Stimulated activated CD4-positive, alpha-beta T cell treated with anti-CD3 and anti-CD28 coated beads, TNF-alpha, amount 100 ng/mL, for 24 hours (primary cell): ENCODE measurements around the gene P4HA1.
"Not testable (repeated sequence)": the region's sequence is repeated elsewhere in the genome, so short reads cannot be mapped to it uniquely, and the experiment has no call there.

ENCODE experiments used
- DNase-seq, 3 experiments: peaks; one replicate each; pipeline ENCODE4 v3.0.0-alpha.2; 2020; ENCODE audit warnings: low read depth in 3 of 3

Gene P4HA1

DNA sequence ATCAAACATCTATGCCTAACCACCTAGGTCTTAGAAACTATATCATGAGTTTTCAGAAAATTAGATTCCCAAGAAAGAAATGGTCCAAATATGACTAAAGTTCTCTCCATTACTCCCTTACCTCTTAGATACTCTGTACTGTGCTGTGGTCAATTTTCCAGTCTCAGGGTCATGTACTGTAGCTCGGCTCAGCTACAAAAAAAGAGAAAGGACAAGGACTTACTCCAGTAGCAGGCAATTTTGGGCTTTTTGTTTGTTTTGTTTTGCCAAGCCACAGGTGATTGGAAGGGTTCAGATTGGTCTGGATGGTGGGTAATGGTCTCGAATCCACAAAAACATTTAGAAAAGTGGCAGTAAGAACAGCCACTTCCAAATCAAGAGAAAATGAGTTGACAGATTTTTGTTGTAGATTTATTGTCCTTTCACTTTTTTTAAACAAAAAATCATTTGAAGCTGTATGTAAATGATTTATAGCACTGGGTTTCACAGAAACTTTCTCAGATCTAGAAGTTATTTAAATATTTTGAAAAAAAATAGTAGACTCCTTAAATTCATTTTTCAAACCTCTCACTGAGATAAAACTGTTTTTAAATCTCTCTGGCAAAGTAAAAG lies 52.8 kb downstream of the P4HA1 start:
- DNase-seq: no peak

DNA sequence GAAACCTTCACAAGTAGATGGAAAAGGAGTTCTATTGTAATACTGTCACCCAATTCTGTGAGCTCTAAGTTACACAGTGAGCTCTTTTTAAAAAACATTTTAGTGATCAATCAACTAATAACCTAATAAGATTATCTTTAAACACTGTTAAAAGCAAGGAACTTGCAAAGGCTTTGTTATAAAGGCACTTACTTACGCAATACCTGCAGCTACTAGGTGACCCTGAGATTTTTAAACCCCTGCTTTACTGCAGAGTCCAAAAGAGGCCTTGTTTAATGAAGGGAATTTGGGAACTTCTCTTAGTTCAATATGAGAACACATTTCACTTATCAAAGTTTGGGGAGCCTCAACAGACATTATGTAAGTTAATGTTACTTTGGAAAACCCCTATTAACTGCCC lies 53.3 kb downstream of the P4HA1 start:
- DNase-seq: no peak

DNA sequence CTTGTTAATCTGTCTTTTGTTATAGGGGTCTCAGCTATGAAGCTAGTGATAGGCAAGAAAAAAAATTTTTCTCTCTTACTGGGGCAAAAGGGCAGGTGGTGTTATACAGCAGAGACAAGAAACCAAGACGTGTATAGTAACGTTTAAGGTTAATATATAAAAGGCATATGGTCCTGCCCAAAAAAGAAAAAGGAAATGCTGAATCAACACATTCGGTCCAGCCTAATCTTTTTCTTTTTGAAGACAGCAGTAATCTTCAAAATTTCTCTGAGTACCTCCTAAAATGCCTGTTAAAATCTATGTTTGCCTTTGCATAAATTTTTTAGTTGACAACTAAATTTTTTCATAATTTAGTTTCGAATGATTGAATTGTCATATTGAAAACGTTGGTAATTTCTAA lies 54.5 kb downstream of the P4HA1 start:
- DNase-seq: no peak

GRCh38 chr10:73039635-73040034 lies 57.0 kb downstream of the P4HA1 start:
- no peak for DNase-seq

DNA sequence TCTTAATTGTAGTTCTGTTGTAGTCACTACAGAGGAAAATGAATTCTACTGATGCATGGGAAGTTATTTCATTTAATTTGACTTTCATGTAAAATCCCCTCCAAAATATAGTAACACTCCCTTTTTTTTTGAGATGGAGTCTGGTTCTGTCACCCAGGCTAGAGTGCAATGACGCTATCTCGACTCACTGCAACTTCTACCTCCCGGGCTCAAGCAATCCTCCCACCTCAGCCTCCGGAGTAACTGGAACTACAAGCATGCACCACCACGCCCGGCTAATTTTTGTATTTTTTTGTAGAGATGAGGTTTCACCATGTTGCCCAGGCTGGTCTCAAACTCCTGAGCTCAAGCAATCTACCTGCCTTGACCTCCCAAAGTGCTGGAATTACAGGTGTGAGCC lies 60.4 kb downstream of the P4HA1 start:
- not testable (repeated sequence) for DNase-seq

- no peak for DNase-seq
Measured at GRCh38 chr10:73032536-73032935, 64.1 kb downstream of the P4HA1 start.

DNA sequence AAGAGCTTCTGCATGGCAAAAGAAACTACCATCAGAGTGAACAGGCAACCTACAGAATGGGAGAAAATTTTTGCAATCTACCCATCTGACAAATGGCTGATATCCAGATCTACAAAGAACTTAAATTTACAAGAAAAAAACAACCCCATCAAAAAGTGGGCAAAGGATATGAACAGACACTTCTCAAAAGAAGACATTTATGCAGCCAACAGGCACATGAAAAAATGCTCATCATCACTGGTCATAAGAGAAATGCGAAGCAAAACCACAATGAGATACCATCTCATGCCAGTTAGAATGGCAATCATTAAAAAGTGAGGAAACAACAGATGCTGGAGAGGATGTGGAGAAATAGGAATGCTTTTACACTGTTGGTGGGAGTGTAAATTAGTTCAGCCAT lies 70.0 kb downstream of the P4HA1 start:
- not testable (repeated sequence) for DNase-seq

DNA sequence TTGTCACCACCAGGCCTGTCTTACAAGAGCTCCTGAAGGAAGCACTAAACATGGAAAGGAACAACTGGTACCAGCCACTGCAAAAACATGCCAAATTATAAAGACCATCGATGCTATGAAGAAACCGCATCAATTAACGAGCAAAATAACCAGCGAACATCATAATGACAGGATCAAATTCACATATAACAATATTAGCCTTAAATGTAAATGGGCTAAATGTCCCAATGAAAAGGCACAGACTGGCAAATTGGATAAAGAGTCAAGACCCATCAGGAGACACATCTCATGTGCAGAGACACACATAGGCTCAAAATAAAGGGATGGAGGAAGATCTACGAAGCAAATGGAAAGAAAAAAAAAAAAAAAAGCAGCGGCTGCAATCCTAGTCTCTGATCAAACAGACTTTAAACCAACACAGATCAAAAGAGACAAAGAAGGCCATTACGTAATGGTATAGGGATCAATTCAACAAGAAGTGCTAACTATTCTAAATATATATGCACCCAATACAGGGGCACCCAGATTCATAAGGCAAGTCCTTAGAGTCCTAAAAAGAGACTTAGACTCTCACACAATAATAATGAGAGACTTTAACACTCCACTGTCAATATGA lies 73.1 kb downstream of the P4HA1 start:
- not testable (repeated sequence) for DNase-seq

DNA sequence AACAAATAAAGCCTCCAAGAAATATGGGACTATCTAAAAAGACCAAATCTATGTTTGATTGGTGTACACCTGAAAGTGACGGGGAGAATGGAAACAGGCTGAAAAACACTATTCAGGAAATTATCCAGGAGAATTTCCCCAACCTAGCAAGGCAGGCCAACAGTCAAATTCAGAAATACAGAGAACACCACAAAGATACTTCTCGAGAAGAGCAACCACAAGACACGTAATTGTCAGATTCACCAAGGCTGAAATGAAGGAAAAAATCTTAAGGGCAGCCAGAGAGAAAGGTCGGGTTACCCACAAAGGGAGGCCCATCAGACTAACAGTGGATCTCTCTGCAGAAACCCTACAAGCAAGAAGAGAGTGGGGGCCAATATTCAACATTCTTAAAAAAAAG lies 73.7 kb downstream of the P4HA1 start:
- not testable (repeated sequence) for DNase-seq

DNA sequence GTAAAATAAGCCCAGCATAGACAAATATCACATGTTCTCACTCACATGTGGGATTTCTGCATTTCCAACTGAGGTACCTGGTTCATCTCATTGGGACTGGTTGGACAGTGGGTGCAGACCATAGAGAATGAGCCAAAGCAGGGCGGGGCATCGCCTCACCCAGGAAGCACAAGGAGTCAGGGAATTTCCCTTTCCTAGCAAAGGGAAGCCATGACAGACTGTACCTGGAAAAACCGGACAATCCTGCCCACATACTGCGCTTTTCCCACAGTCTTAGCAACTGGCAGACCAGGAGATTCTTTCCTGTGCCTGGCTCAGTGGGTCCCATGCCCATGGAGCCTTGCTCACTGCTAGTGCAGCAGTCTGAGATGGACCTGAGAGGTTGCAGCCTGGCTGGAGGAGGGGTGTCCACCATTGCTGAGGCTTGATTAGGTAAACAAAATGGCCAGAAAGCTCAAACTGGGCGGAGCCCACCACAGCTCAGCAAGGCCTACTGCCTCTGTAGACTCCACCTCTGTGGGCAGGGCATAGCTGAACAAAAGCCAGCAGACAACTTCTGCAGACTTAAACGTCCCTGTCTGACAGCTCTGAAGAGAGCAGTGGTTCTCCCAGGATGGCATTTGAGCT lies 75.0 kb downstream of the P4HA1 start:
- DNase-seq: not testable (repeated sequence)

GRCh38 chr10:73021050-73021449 lies 75.6 kb downstream of the P4HA1 start:
- DNase-seq: no peak

DNA sequence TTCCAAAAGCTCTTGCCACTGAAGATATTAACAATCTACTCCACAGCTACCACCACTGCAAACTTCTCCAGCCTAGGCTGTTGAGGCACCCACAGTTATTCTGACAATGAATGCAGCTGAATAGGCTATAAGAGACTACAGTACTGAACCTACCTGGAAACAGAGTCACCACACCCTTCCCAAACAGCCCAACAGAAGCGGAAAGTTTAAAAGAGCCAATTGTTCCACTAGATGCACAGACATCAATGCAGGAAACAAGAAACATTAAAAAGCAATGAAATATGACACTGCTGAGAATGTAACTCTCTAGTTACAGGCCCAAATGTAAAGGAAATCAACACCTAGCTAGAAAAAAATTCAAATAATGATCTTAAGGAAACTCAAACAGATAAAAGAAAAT lies 77.6 kb downstream of the P4HA1 start:
- no peak for DNase-seq

DNA sequence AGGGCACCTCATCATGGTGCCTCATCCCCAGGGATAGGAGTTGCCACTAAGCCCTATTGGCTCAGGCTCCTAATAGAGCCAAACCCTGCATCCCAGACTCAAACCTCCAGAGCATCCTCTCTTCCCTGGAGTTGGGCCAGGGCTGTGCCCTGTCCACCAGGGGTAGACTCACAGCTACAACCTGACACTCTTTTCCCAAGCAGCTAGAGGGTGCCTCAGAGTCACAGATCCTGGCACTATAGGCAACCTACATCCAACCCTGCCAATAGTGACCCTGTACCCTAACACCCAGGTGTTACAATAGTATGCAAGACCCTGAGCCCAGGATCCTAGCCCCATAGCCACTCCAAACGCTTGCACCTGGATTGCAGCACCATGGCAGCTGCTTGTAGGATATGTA lies 78.0 kb downstream of the P4HA1 start:
- DNase-seq: no peak

GRCh38 chr10:73017955-73018480 lies 78.6 kb downstream of the P4HA1 start:
- no peak for DNase-seq

DNA sequence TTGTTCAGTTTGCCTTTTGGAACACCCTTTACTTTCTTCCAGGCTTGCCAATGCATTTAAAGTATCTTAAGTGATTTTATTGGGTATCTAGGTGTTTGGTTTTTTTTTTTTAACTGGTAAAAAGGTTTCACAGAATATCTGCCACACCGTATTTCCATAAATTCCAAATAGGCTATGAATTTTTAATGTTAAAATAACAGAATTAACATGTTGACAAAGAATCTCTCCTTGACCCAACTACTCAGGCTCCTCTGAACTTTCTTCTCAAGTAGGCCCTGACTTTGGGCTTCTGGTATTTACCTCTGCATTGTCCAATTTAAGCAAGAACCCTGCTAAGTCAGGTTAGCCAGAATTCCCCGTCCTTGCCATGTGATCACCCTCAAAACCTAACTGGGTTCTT lies 80.9 kb downstream of the P4HA1 start:
- DNase-seq: no peak

GRCh38 chr10:73003822-73004221 lies 92.8 kb downstream of the P4HA1 start:
- no peak for DNase-seq

DNA sequence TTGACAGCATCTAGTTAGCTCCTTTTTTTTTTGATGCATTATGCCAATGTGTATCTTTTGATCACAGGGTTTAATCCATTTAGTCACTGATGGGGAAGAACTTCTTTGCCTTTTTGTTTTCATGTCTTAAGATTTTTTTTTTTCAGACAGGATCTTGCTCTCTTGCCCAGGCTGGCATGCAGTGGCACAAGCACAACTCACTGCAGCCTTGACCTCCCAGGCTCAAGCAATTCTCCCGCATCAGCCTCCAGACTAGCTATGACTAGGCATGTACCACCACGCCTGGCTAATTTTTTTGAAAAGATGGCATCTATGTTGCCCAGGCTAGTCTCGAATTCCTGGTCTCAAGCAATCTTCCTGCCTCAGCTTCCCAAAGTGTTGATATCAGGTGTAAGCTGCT lies 95.7 kb downstream of the P4HA1 start:
- no peak for DNase-seq

- no peak for DNase-seq
Measured at GRCh38 chr10:72997099-72997498, 99.6 kb downstream of the P4HA1 start.

GRCh38 chr10:72995459-72995858 lies 101.2 kb downstream of the P4HA1 start:
- DNase-seq: not testable (repeated sequence)

DNA sequence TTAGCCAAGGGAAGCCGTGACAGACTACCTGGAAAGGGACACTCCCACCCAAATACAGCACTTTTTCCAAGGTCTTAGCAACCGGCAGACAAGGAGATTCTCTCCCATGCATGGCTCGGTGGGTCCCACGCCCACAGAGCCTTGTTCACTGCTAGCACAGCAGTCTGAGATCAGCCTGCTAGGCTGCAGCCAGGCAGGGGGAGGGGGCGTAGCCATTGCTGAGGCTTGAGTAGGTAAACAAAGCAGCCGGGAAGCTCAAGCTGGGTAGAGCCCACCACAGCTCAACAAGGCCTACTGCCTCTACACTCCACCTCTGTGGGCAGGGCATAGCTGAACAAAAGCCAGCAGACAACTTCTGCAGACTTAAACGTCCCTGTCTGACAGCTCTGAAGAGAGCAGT lies 106.9 kb downstream of the P4HA1 start:
- DNase-seq: not testable (repeated sequence)

- DNase-seq: not testable (repeated sequence)
Measured at GRCh38 chr10:72984618-72985017, 112.0 kb downstream of the P4HA1 start.

DNA sequence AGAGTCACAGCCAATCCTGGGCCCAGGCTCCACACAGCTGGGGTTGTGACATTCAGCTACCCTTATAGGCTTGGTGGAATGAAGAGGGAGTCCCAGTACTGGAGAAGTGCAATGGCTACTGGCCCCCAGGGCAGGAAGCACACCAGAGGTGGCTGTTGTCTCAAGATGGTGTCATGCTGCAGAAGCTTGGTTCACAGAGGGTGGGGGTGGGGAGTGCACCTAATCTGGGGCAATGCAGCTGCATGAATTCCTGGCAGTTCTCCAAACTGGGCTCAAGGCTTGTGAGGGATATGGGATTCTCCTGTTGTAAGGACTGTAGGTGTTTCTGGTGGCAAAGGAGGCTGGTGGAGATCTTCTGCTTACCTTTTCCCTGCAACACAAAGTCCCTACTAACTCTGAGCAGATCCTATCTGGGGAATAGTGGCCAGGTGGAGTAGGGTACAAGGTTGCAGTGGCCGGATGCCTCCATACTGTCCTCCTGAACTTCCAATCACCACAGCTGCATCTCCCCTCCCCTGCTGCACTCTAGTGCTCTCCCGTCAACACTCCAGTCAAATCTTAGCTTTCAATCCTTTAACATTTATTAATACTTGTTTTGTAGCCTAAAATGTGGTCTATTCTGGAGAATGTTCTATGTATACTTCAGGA lies 114.7 kb downstream of the P4HA1 start:
- DNase-seq: no peak
